ENCODE results near the gene PAQR5.

Gene PAQR5

GRCh38 chr15:69400850-69401249, 102.1 kb downstream of the PAQR5 start:
- Histone ChIP-seq H3K4me3 (ENCODE audit: low read length, poor library complexity, severe bottlenecking) (no peak overlapping the region), H3F3A (ENCODE audit: low read depth) (no peaks in the 10 kb centered on the region), H3K79me2 (ENCODE audit: insufficient read depth, low read length) (no peaks in the 10 kb centered on the region), H3K9me3 (ENCODE audit: insufficient read depth, low read depth, low read length) (no peaks in the 10 kb centered on the region), H3K36me3 (ENCODE audit: insufficient read depth, low read length) (no peaks in the 10 kb centered on the region), H3K9ac (ENCODE audit: low read depth, low read length, poor library complexity, severe bottlenecking) (no peak overlapping the region), H4K20me1 (ENCODE audit: insufficient read depth, low read length, poor library complexity, severe bottlenecking) (no peaks in the 10 kb centered on the region), H3K4me1 (ENCODE audit: insufficient read depth, low read length, poor library complexity, severe bottlenecking) (peaks cover 16% of the 10 kb centered on the region), H3K9me2 (replicated peaks; ENCODE audit: low read depth, low read length) (no peaks in the 10 kb centered on the region), H3K4me2 (ENCODE audit: low read depth, low read length, poor library complexity, severe bottlenecking) (no peak overlapping the region), H3K27me3 (ENCODE audit: insufficient read depth, low read length, poor library complexity, severe bottlenecking) (no peaks in the 10 kb centered on the region), H2AFZ (ENCODE audit: low read length) (no peak overlapping the region)
- no peak for TF ChIP-seq CTCF (conservative IDR thresholded peaks at IDR 0.05; ENCODE audit: low read length)
- TF ChIP-seq EZH2phosphoT487 (IDR thresholded peaks at IDR 0.05; ENCODE audit: borderline replicate concordance) = no peak

GRCh38 chr15:69402816-69403215, 104.1 kb downstream of the PAQR5 start:
- no peak for TF ChIP-seq CTCF (conservative IDR thresholded peaks at IDR 0.05; ENCODE audit: low read length)
- TF ChIP-seq EZH2phosphoT487 (IDR thresholded peaks at IDR 0.05; ENCODE audit: borderline replicate concordance) = no peak
- no peaks in the 10 kb centered on the region for H4K20me1 ChIP-seq (ENCODE audit: insufficient read depth, low read length, poor library complexity, severe bottlenecking)
- no peaks in the 10 kb centered on the region for H3K9me3 ChIP-seq (ENCODE audit: insufficient read depth, low read depth, low read length)
- H3K4me2 ChIP-seq (ENCODE audit: low read depth, low read length, poor library complexity, severe bottlenecking) = no peak overlapping the region
- H3K4me1 ChIP-seq (ENCODE audit: insufficient read depth, low read length, poor library complexity, severe bottlenecking) = peaks cover 19% of the 10 kb centered on the region
- H3K9ac ChIP-seq (ENCODE audit: low read depth, low read length, poor library complexity, severe bottlenecking) = no peak overlapping the region
- H2AFZ ChIP-seq (ENCODE audit: low read length) = no peak overlapping the region
- no peaks in the 10 kb centered on the region for H3K79me2 ChIP-seq (ENCODE audit: insufficient read depth, low read length)
- H3K4me3 ChIP-seq (ENCODE audit: low read length, poor library complexity, severe bottlenecking) = no peak overlapping the region
- no peaks in the 10 kb centered on the region for H3K36me3 ChIP-seq (ENCODE audit: insufficient read depth, low read length)
- no peaks in the 10 kb centered on the region for H3K27me3 ChIP-seq (ENCODE audit: insufficient read depth, low read length, poor library complexity, severe bottlenecking)
- H3K9me2 ChIP-seq (replicated peaks; ENCODE audit: low read depth, low read length) = no peaks in the 10 kb centered on the region
- H3F3A ChIP-seq (ENCODE audit: low read depth) = no peaks in the 10 kb centered on the region

- Histone ChIP-seq H3F3A (ENCODE audit: low read depth) (no peaks in the 10 kb centered on the region), H3K4me2 (ENCODE audit: low read depth, low read length, poor library complexity, severe bottlenecking) (no peak overlapping the region), H3K79me2 (ENCODE audit: insufficient read depth, low read length) (no peaks in the 10 kb centered on the region), H3K27me3 (ENCODE audit: insufficient read depth, low read length, poor library complexity, severe bottlenecking) (no peaks in the 10 kb centered on the region), H3K4me3 (ENCODE audit: low read length, poor library complexity, severe bottlenecking) (no peak overlapping the region), H3K36me3 (ENCODE audit: insufficient read depth, low read length) (no peaks in the 10 kb centered on the region), H3K4me1 (ENCODE audit: insufficient read depth, low read length, poor library complexity, severe bottlenecking) (peaks cover 12% of the 10 kb centered on the region), H3K9me3 (ENCODE audit: insufficient read depth, low read depth, low read length) (no peaks in the 10 kb centered on the region), H3K9me2 (replicated peaks; ENCODE audit: low read depth, low read length) (no peaks in the 10 kb centered on the region), H3K9ac (ENCODE audit: low read depth, low read length, poor library complexity, severe bottlenecking) (no peak overlapping the region), H2AFZ (ENCODE audit: low read length) (no peak overlapping the region), H4K20me1 (ENCODE audit: insufficient read depth, low read length, poor library complexity, severe bottlenecking) (no peaks in the 10 kb centered on the region)
- no peak for TF ChIP-seq EZH2phosphoT487 (IDR thresholded peaks at IDR 0.05; ENCODE audit: borderline replicate concordance)
Measured at GRCh38 chr15:69403594-69403993, 104.9 kb downstream of the PAQR5 start.

- H3K4me3 ChIP-seq (ENCODE audit: low read length, poor library complexity, severe bottlenecking) = no peak overlapping the region
- H3K4me2 ChIP-seq (ENCODE audit: low read depth, low read length, poor library complexity, severe bottlenecking) = no peak overlapping the region
- no peaks in the 10 kb centered on the region for H3F3A ChIP-seq (ENCODE audit: low read depth)
- no peaks in the 10 kb centered on the region for H3K36me3 ChIP-seq (ENCODE audit: insufficient read depth, low read length)
- peaks cover 7% of the 10 kb centered on the region for H3K4me1 ChIP-seq (ENCODE audit: insufficient read depth, low read length, poor library complexity, severe bottlenecking)
- no peaks in the 10 kb centered on the region for H3K9me2 ChIP-seq (replicated peaks; ENCODE audit: low read depth, low read length)
- H2AFZ ChIP-seq (ENCODE audit: low read length) = no peak overlapping the region
- TF ChIP-seq EZH2phosphoT487 (IDR thresholded peaks at IDR 0.05; ENCODE audit: borderline replicate concordance) (no peak), CTCF (conservative IDR thresholded peaks at IDR 0.05; ENCODE audit: low read length) (no peak)
- no peaks in the 10 kb centered on the region for H4K20me1 ChIP-seq (ENCODE audit: insufficient read depth, low read length, poor library complexity, severe bottlenecking)
- no peaks in the 10 kb centered on the region for H3K9me3 ChIP-seq (ENCODE audit: insufficient read depth, low read depth, low read length)
- H3K27me3 ChIP-seq (ENCODE audit: insufficient read depth, low read length, poor library complexity, severe bottlenecking) = no peaks in the 10 kb centered on the region
- H3K79me2 ChIP-seq (ENCODE audit: insufficient read depth, low read length) = no peaks in the 10 kb centered on the region
- no peak overlapping the region for H3K9ac ChIP-seq (ENCODE audit: low read depth, low read length, poor library complexity, severe bottlenecking)
Measured at GRCh38 chr15:69405110-69405509, 106.4 kb downstream of the PAQR5 start.

All from Loucy (cell line).